GM21723 (cell line): ENCODE measurements around the gene LRRC3.

Experiments
- ATAC-seq: cut with Tn5 transposase; IDR thresholded peaks from one replicate; pipeline ENCODE4 v1.9.1; 2021; ENCODE audit warnings: mild to moderate bottlenecking, moderate library complexity; ENCODE audit not compliant: unreplicated experiment

LRRC3 gene

DNA sequence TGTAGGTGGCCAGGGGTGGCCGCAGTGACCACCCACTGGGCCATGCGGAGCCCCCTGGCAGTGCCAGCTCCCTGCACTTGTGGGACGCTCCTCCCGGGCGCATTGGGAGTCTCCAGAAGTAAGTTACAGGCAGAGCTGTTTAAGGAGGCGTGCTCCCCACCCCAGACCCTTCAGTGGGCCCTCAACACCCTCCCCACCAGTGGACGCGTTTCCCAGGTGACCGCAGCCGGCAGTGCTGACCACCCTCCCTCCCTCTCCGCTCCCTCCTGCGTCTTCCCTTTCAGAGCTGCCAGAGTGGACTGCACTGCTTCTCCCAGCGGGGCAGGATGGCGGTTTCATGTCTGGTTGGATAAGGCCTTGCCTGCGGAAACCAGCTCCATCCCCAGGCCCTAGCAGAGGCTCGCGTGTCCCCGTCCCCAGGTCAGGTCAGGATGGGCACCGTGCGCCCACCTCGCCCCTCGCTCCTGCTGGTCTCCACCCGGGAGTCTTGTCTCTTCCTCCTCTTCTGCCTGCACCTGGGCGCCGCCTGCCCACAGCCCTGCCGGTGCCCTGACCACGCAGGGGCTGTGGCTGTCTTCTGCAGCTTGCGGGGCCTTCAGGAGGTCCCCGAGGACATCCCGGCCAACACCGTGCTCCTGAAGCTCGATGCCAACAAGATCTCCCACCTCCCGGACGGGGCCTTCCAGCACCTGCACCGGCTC lies 1.1 kb downstream of the LRRC3 start:
- ATAC-seq: no peak

GRCh38 chr21:44456915-44457736 lies 1.8 kb downstream of the LRRC3 start:
- ATAC-seq: no peak

- ATAC-seq: no peak
Observed at GRCh38 chr21:44458971-44459711, 3.8 kb downstream of the LRRC3 start.

DNA sequence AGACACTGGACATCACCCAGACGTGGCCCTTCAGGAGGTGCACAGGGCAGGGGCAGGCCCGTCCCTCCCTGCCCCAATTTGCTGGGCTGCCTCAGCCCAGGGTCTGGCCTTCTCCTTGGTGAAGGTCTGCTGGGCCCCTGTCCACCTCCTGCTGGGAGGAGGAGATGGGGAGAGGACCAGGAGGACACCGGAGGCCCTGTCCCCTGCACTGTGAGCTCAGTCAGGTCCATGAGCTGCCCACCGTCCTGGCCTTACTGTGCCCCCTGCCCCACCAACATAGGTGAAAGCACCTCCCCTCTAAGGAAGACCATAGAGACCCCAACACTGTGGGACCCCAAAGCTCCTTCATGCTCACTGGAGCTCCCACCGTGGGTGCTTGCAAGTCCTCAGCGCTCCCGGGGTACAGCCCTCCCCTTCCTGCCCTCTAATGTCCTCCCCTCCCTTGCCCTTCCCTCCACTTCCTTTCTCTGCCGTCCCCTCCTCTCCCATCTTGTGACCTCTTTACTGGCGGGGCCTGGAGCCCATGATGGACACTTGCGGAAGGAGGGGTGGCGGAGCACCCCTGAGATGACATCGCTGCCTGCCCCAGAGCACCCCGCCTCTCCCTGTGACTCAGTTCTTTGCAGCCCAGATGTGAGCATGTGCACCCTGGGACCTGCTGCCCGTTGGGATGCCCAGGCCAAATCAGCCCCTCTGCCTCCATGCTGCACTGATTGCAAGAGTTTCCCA lies 4.6 kb downstream of the LRRC3 start:
- no peak for ATAC-seq

DNA sequence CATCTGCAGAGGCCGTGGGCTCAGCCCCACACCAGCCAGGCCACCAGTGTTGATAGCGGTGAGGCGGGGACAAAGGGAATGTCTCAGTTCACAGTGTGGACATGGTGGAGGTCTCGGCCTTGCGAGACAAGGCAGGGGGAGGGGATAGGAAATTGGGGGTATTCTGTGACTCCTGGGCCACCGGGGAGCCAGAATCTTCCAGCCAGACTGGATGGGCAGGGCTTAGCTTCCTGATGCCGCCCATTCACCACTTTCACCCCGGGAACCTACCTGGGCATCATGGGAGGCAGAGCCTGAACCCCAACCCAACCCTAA lies 5.1 kb downstream of the LRRC3 start:
- no peak for ATAC-seq

DNA sequence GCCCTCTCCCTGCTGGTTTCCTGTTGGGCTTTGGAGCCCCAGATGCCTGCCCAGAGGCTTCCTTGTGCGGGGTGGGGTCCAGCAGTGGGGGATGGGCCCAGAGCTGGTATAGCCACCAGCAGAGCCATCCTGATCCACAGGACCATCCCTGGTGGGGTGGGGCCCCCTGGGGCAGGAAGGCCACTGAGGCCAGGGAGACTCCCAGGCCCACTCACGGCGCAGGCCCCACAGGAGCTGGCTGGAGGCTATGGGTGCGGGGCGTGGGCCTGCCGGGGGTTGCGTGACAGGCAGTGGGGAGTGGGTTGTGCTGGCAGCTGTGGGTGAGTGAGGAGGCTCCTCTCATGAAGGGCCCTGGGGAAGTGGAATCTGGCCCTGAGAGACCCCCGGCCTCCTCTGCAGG lies 5.7 kb downstream of the LRRC3 start:
- no peak for ATAC-seq

DNA sequence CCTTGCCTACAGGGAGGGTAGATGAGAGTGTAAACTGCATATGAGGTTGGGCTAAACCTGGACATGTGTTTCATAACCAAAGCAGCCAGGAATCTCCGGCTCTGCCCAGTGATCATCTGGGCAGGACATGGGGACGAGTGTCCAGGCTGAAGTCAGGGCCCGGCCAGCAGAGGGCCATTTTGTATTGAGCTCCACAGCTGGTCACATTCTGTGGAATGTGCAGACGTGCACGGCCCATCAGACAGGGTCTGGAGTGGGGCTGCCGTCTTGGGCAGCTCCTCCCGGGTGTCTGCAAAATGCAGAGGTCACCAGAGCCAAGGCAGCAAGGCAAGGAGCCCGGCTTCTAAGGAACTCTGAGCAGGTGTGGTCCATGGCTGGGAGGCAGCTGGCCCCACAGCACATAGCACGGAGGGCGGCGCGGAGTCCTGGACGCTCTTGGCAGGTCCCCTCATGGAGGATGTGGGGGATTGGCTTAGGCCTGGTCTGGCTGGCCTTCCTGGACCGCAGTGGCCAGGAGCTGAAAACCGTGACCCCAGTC lies 6.2 kb downstream of the LRRC3 start:
- no peak for ATAC-seq

GRCh38 chr21:44462086-44462833 lies 7.0 kb downstream of the LRRC3 start:
- ATAC-seq: no peak

GRCh38 chr21:44462834-44463200 lies 7.5 kb downstream of the LRRC3 start:
- no peak for ATAC-seq

GRCh38 chr21:44463724-44464123 lies 8.4 kb downstream of the LRRC3 start:
- no peak for ATAC-seq

- ATAC-seq: no peak
Observed at GRCh38 chr21:44464351-44464750, 9.0 kb downstream of the LRRC3 start.

- no peak for ATAC-seq
Observed at GRCh38 chr21:44466351-44466954, 11.1 kb downstream of the LRRC3 start.

DNA sequence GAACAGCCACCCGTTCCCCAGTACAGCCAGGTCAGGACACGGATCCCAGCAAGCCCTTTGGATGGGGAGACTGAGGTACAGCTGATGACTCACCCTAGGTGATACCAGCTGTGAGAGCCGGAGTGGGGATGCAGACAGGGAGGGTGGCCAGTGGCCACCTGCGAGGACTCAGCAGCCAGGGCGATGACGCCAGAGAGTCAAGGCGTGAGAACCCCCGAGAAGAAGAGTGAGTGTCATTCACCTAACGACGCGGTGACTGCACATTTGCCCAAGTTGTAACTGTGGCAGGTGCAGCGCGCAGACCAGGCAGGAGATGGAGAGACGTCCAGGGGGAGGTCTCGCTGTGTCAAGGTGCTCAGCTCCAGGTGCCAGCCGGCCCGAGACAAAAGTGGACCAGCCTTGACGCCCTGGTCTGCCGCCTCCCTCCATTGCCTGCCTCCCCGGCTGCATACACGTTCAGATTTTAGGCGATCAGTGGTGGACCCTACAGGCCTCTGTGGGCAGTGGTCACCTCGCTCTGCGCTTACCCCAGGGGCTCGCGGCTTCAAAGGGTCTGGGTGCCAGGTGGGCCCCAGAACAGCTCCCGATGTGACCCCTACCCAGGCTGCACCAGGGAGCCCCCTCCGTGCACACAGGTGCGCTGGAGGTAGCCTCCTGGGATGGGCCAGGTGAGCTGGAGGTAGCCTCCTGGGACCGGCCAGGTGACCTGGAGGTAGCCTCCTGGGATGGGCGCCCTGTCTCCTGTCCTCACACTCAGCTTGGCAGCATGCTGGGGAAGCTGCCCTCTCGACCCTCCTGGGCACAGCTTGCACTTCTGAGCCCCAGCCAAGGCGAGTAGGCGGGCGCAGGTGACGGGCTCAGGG lies 11.9 kb downstream of the LRRC3 start:
- ATAC-seq: no peak

DNA sequence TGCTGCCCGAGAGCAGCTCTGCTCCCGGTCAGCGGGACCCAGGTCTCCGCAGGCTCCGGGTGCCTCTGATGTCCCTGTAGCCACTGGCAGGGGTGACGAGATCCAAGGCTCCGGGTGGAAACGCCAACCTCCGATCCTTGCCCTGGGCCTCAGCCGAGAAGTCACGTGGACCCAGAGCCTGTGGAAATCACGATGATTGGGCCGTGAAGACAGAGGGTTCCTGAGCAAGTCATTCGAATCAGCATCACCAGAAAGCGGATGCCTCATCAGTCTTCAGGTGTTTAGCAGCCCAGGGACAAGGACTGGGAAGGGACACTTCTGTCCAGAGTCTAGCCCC lies 12.5 kb downstream of the LRRC3 start:
- no peak for ATAC-seq

- ATAC-seq: no peak
Observed at GRCh38 chr21:44471341-44471740, 16.0 kb downstream of the LRRC3 start.

- ATAC-seq: no peak
Observed at GRCh38 chr21:44471996-44472395, 16.7 kb downstream of the LRRC3 start.

GRCh38 chr21:44473915-44474555 lies 18.7 kb downstream of the LRRC3 start:
- no peak for ATAC-seq

GRCh38 chr21:44475266-44475845 lies 20.0 kb downstream of the LRRC3 start:
- ATAC-seq: no peak
